Muscle of leg (tissue), 11 donors: ENCODE results near the gene MAP1LC3A. TPM values are rescaled to one million over a fixed set of nuclear protein-coding genes. Genes with fewer than 3 reads are reported as not detected.

ENCODE experiments used
- DNase-seq: peaks from one replicate; pipeline ENCODE4 v3.0.0; 2013
- H3K27ac ChIP-seq: one replicate; pipeline ENCODE4 v1.5.1; 2013; ENCODE audit warnings: mild to moderate bottlenecking, low read length, control low read depth
- H3K27me3 ChIP-seq: one replicate; pipeline ENCODE4 v1.6.1; 2013; ENCODE audit warnings: low read length; ENCODE audit not compliant: control insufficient read depth, insufficient read depth
- H3K36me3 ChIP-seq: one replicate; pipeline ENCODE4 v1.6.1; 2013; ENCODE audit warnings: low read length; ENCODE audit not compliant: control insufficient read depth, insufficient read depth
- H3K4me1 ChIP-seq: one replicate; pipeline ENCODE4 v1.6.1; 2013; ENCODE audit warnings: low read length; ENCODE audit not compliant: control insufficient read depth, insufficient read depth
- H3K4me3 ChIP-seq: one replicate; pipeline ENCODE4 v1.5.1; 2013; ENCODE audit warnings: low read length, control low read depth
- H3K9me3 ChIP-seq: replicated peaks from 2 replicates; pipeline ENCODE4 v1.6.1; 2013; ENCODE audit warnings: low read depth, low read length; ENCODE audit not compliant: control insufficient read depth
- WGBS: methylation state at CpG from one replicate; pipeline ENCODE4 v1.1.5; 2013; ENCODE audit warnings: missing lambda C conversion rate; ENCODE audit not compliant: insufficient coverage; 5-methylcytosine and 5-hydroxymethylcytosine counted together
- polyA plus RNA-seq, 8 donors: library from polyadenylated mRNA; unstranded; fragments of 120-200 nt; gene quantifications; one replicate each; pipeline versions ENCODE4 v1.2.1 to v1.2.3, GENCODE V29; 2013; ENCODE audit warnings: inconsistent platforms in 1 of 8, low replicate concordance in 1 of 8; ENCODE audit not compliant: insufficient read length in 8 of 8, insufficient read depth in 1 of 8
- total RNA-seq: library from RNA; stranded (reverse); fragments of 120-200 nt; gene quantifications from one replicate; pipeline ENCODE4 v1.2.4, GENCODE V29; 2013

MAP1LC3A gene
- total and polyA plus RNA-seq, 9 donors = 16.9 to 28.2 (median 21.2) TPM

DNA sequence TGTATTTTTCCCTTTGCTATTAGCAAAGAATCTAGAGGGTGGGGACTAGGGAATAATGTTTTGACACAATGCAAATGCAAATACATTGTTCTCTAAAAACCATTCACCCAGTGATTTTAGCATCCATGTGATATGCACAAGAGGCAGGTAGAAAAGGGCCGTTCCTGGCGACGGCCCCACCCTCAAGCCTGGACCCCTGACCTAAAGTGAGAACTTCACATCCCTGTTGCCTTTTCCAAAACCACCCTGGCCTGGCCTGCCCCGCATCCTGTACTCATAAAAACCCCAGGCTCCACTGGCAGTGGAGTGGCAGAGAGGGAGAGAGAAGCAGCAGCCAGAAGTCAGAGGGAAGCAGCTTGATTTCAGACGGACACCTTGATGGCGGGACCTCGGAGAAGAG, 48.5 kb downstream of the MAP1LC3A start:
- Histone ChIP-seq H3K4me3 (no peak overlapping the region), H3K27ac (no peak overlapping the region), H3K27me3 (no peaks in the 10 kb centered on the region), H3K36me3 (peaks cover 2% of the 10 kb centered on the region), H3K9me3 (no peaks in the 10 kb centered on the region), H3K4me1 (no peaks in the 10 kb centered on the region)
- WGBS = 93% methylated on average over 3 of the region's 7 CpGs
- no peak for DNase-seq

Other genes starting within 250 kb of the MAP1LC3A start
- 46.4 TPM for gene ITCH, start 195.4 kb upstream of the MAP1LC3A start, total RNA-seq
- gene ITCH, start 195.4 kb upstream of the MAP1LC3A start, polyA plus RNA-seq = 10 to 100 TPM; 18.1 to 28.9 (median 25.6) TPM
- gene DYNLRB1, start 42.3 kb upstream of the MAP1LC3A start, total RNA-seq = 67.9 TPM
- gene DYNLRB1, start 42.3 kb upstream of the MAP1LC3A start, polyA plus RNA-seq = 100 to 1,000 TPM; 114 to 133 (median 124) TPM
- 13.1 TPM for gene PIGU, start 118.4 kb downstream of the MAP1LC3A start, total RNA-seq
- 10 to 100 TPM; 19.7 to 26.8 (median 23.8) TPM for gene PIGU, start 118.4 kb downstream of the MAP1LC3A start, polyA plus RNA-seq
- gene TP53INP2, start 145.6 kb downstream of the MAP1LC3A start, total RNA-seq = 2.4 TPM
- gene TP53INP2, start 145.6 kb downstream of the MAP1LC3A start, polyA plus RNA-seq = 10 to 100 TPM in 3 of 8 donors, 1 to 10 TPM in 5; 8.3 to 12.4 (median 9.9) TPM